Measurements from ENCODE around the gene IFITM5.
"Not testable (repeated sequence)": the region's sequence is repeated elsewhere in the genome, so short reads cannot be mapped to it uniquely, and the experiment has no call there.

Gene IFITM5

GRCh38 chr11:283405-284104 lies 15.8 kb downstream of the IFITM5 start:
- DNase-seq (ENCODE audit: low read depth): no peak

GRCh38 chr11:282630-283360 lies 16.5 kb downstream of the IFITM5 start:
- no peak for DNase-seq (ENCODE audit: low read depth)

GRCh38 chr11:282171-282570 lies 17.2 kb downstream of the IFITM5 start:
- no peak for DNase-seq (ENCODE audit: low read depth)

GRCh38 chr11:281486-282161 lies 17.7 kb downstream of the IFITM5 start:
- no peak for DNase-seq (ENCODE audit: low read depth)

GRCh38 chr11:280706-281485 lies 18.4 kb downstream of the IFITM5 start:
- DNase-seq (ENCODE audit: low read depth): no peak

- no peak for DNase-seq (ENCODE audit: low read depth)
Observed at GRCh38 chr11:279966-280705, 19.2 kb downstream of the IFITM5 start.

GRCh38 chr11:279040-279965 lies 20.0 kb downstream of the IFITM5 start:
- no peak for DNase-seq (ENCODE audit: low read depth)

- no peak for DNase-seq (ENCODE audit: low read depth)
Observed at GRCh38 chr11:278001-278951, 21.1 kb downstream of the IFITM5 start, which contains the start of gene NLRP6. NLRP6 (plus strand) TSS chr11:278407; CDS start chr11:278570, 163 bp downstream.

- no peak for DNase-seq (ENCODE audit: low read depth)
Observed at GRCh38 chr11:276219-276618, 23.1 kb downstream of the IFITM5 start.

- DNase-seq (ENCODE audit: low read depth): no peak
Observed at GRCh38 chr11:272931-273198, 26.5 kb downstream of the IFITM5 start.

GRCh38 chr11:272195-272930 lies 27.0 kb downstream of the IFITM5 start:
- no peak for DNase-seq (ENCODE audit: low read depth)

- DNase-seq (ENCODE audit: low read depth): no peak
Observed at GRCh38 chr11:271319-271715, 28.0 kb downstream of the IFITM5 start.

GRCh38 chr11:270451-271318 lies 28.6 kb downstream of the IFITM5 start:
- no peak for DNase-seq (ENCODE audit: low read depth)

GRCh38 chr11:269146-269890 lies 30.0 kb downstream of the IFITM5 start:
- DNase-seq (ENCODE audit: low read depth): no peak

GRCh38 chr11:268716-269145 lies 30.6 kb downstream of the IFITM5 start:
- not testable (repeated sequence) for DNase-seq (ENCODE audit: low read depth)

- DNase-seq (ENCODE audit: low read depth): no peak
Observed at GRCh38 chr11:267491-267994, 31.8 kb downstream of the IFITM5 start.
